GM19193 (cell line): ENCODE measurements around the gene DIP2B.

ENCODE experiments used
- POLR2A ChIP-seq: IDR thresholded peaks from 4 replicates; pipeline ENCODE4 v1.6.1; 2011; ENCODE audit not compliant: insufficient read depth, insufficient read length; ENCODE audit errors: extremely low read depth

The DIP2B gene

DNA sequence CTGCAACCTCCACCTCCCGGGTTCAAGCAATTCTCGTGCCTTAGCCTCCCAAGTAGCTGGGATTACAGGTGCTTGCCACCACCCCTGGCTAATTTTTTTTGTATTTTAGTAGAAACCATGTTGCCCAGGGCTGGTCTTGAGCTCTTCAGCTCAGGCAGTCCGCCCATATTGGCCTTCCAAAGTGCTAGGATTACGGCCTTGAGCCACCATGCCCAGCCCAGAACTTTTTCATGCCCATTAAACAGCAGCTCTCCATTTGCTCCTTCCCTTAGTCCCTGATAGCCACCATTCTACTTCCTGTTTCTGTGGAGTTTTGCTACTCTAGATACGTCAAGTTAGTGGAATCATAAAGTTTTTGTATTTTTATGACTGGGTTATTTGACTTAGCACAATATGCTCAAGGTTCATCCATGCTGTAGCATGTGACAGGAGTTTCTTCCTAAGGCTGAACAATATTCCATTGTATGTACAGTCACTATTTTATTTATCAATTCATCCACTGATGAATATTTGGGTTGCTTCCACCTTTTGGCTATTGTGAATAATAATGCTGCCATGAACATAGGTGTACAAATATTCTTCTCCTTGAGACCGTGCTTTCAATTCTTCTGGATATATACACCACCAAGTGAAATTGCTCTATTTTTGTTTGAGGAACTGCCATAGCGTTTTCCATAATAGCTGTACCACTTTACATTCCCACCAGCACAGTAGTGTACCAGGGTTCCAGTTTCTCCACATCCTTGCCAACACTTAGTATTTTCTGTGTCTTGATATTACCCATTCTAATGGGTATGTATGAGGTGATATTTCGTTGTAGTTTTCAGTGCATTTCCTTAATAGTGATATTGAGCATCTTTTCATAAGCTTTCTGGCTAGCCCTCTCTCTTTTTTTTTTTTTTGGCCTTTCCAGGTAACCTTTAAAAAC, 274.1 kb downstream of the DIP2B start:
- TF ChIP-seq POLR2A = no peak

DNA sequence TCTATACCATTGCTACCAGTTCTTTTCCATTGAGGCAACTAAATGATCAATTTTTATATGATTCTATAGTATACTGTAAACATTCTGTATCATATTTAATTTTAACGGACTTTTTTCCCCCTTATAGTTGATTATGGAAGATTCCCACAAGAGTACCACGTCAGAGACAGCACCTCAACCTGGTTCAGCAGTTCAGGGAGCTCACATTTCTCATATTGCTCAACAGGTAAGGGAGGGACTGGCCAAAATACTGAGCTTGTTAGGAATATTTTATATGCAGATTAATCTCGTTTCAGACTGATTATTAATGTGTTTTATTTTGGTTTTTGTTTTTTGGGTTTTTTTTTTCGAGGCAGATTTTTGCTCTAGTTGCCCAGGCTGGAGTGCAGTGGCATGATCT, 275.2 kb downstream of the DIP2B start:
- TF ChIP-seq POLR2A = no peak

DNA sequence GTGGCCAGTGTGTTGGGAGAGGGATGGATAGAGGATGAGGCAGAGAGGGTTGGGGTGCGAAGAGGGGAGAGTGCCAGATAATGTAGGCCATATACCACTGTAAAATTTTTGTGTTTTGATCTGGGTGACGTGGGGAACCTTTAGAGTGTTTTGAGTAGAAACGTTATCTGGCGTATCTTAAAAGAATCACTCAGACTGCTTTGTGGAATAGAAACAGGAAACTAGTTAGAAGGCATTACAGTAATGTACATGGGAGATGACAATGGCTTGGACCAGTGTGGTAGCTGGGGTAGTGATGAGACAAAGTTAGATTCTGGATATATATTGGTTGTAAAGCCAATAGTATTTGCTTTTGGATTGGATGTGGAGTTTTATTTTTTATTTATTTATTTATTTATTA, 279.7 kb downstream of the DIP2B start:
- no peak for TF ChIP-seq POLR2A

DNA sequence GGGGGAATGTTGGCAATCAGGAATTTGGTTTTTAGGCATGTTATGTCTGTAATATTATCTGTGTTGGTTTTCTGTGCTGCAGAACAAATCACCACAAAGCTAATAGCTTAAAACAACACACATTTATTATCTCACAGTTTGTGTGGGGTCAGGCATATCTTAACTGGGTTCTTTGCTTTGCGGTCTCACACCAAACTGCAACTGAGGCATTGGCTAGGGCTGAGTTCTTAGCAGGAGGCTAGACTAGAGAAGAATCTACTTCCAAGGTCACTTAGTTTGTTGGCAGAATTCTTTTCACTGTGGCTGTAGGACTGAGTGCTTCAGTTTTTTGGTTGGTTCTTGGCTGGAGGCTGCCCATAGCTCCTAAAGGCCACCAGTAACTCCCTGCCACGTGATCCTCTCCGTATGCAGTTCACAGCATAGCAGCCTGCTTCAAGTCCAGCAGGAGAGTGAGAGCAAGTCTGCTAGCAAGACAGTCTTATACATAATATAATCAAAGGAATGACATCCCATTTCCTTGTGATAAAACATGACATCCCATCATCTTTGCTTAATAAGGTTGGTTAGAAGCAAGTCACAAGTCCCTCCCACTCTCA, 280.7 kb downstream of the DIP2B start:
- TF ChIP-seq POLR2A = no peak

DNA sequence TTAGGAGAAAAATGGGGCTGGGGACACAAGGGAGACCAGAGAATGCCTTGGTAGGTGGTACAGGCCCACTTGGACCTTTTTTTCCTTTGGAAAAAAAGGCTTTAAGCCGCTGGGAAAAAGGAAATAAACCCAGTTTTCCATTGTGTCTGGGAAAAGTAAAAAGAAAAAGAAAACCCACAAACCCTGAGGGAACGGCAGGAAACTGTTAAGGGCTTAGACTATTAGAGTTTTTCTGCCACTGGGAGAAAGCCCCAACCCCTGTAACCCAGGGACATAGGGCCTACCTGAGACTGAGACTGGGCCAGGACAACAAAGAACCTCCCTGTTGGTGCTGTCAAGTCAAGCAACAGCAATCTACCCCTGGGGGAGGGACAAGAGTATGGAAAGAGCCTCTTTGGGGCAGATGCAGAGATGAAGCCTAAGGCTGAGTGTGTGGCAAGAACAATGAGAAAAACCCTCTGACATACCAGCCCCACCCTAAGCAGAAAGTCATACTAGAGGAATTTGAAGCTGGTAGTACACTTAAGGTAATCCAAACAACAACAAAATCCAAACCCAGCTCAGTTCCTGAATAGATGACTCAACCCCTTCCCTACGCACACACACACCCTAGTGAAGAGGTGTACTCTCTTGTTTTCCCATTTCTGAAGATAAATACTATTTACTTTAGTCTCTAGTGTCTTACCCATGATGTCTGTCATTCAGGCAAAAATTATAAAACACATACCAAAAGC, 281.9 kb downstream of the DIP2B start:
- no peak for TF ChIP-seq POLR2A

DNA sequence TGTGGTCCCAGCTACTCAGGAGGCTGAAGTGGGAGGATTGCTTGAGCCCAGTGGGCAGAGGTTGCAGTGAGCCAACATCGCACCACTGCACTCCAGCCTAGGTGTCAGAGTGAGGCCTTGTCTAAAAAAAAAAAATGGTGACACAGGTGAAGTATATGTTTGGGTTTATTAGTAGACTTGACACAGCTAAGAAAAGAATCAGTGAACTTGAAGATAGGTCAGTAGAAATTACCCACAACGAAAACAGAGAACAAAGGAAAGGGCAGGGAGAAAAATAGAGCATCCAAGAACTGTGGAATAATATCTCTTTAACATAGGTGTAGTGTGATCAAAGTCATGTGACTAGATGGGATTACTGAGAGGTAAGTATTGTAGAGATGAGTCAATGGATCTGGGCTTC, 282.8 kb downstream of the DIP2B start:
- TF ChIP-seq POLR2A = no peak

DNA sequence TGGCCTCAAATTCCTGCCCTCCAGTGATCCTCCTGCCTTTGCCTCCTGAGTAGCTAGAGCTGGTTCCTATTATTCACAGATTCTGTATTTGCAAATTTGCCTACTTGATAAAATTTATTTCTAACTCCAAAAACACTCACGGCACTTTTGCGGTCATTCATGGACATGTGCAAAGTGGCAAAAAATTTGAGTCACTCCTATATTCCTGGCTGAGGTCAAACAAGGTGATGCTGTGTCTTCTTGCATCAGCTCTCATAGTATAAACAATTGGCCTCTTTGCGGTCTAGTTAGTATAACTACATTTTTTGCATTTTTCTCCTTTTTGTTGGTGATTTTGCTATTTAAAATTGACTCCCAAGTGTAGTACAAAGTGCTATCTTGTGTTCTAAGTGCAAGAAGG, 283.8 kb downstream of the DIP2B start:
- TF ChIP-seq POLR2A = no peak

DNA sequence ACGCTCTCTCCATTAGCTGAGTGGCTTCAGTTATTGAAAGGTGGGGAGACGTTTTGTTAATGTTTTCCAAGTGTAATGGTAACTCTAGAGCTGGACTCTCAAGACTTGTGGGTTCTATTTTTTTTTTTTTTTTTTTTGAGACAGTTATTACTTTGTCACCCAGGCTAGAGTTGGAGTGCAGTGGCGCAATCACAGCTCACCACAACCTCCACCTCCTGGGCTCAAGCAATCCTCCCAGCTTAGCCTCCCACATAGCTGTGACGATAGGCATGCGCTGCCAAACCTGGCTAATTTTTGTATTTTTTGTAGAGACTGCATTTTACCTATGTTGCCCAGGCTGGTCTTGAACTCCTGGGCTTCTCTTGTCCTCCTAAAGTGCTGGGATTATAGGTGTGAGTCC, 285.3 kb downstream of the DIP2B start:
- TF ChIP-seq POLR2A = no peak
